Endothelial cell of umbilical vein (primary cell): ENCODE results near the gene CHSY1.

ENCODE experiments used
- EZH2 ChIP-seq: IDR thresholded peaks from 2 replicates; pipeline ENCODE4 v1.6.1; 2012; ENCODE audit warnings: borderline replicate concordance, low read depth, mild to moderate bottlenecking, moderate library complexity, low read length, inconsistent platforms; ENCODE audit not compliant: severe bottlenecking
- GATA2 ChIP-seq: IDR thresholded peaks from 2 replicates; pipeline ENCODE4 v1.7.0; 2011; ENCODE audit warnings: low read depth, mild to moderate bottlenecking, moderate library complexity, mixed read lengths, low read length; ENCODE audit not compliant: insufficient read length, insufficient read depth
- JUN ChIP-seq: IDR thresholded peaks from 2 replicates; pipeline ENCODE4 v1.6.1; 2011; ENCODE audit warnings: borderline replicate concordance, low read depth; ENCODE audit not compliant: insufficient read length, insufficient read depth
- MAX ChIP-seq: IDR thresholded peaks from 2 replicates; pipeline ENCODE4 v1.6.1; 2011; ENCODE audit not compliant: insufficient read depth, insufficient read length
- MYC ChIP-seq: IDR thresholded peaks from one replicate; pipeline ENCODE4 v1.6.1; 2011; ENCODE audit warnings: mild to moderate bottlenecking, low read depth, low read length
- POLR2A ChIP-seq: IDR thresholded peaks from 2 replicates; pipeline ENCODE4 v1.6.1; 2012; ENCODE audit warnings: low read depth, mild to moderate bottlenecking, control low read depth, low read length
- POLR2AphosphoS5 ChIP-seq: IDR thresholded peaks from 2 replicates; pipeline ENCODE4 v1.6.1; 2012; ENCODE audit warnings: low read depth, mild to moderate bottlenecking, control low read depth, low read length, moderate library complexity; ENCODE audit not compliant: insufficient read depth
- TF ChIP-seq, protein P1 (sequence below), 2 donors: IDR thresholded peaks; 1 replicate in 1 of 2; 2 replicates in 1 of 2; pipeline ENCODE4 v1.5.1; 2011; ENCODE audit warnings: low read length in 2 of 2, mild to moderate bottlenecking in 2 of 2, moderate library complexity in 2 of 2, control low read depth in 1 of 2, inconsistent platforms in 1 of 2, low read depth in 1 of 2; ENCODE audit not compliant: insufficient read depth in 1 of 2; ENCODE audit errors: extremely low read depth in 1 of 2

DNA sequence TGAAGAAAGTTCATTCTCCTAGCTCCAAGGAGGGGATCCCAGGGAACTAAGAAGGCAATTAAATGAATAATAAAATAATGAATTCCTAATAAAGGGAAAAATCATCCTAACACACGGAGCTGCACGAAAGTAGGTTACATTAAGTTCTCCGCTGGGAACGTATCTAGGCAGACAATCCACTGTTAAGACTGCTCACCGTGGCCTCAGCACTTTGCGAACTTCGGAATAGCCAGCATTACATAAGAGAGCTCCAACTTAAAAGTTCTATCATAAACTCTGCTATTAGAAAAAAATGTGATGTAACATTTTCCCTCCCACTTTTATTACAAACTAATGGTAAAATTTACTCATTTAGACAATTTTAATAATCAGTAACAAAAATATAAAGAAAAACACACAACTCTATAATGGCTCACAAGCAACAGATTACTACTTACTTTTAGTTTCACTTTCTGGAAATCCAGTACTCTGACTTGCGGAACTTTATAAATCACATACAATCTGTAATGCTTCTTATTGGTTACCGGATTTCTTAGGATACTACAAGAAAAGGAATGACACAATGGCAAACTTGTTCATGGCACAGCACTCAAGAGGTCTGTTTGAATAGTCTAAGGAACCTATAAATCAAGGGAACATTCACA is 34.7 kb upstream of the CHSY1 start:
- no peak for TF ChIP-seq POLR2A
- TF ChIP-seq, protein P1, sequence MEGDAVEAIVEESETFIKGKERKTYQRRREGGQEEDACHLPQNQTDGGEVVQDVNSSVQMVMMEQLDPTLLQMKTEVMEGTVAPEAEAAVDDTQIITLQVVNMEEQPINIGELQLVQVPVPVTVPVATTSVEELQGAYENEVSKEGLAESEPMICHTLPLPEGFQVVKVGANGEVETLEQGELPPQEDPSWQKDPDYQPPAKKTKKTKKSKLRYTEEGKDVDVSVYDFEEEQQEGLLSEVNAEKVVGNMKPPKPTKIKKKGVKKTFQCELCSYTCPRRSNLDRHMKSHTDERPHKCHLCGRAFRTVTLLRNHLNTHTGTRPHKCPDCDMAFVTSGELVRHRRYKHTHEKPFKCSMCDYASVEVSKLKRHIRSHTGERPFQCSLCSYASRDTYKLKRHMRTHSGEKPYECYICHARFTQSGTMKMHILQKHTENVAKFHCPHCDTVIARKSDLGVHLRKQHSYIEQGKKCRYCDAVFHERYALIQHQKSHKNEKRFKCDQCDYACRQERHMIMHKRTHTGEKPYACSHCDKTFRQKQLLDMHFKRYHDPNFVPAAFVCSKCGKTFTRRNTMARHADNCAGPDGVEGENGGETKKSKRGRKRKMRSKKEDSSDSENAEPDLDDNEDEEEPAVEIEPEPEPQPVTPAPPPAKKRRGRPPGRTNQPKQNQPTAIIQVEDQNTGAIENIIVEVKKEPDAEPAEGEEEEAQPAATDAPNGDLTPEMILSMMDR (IDR thresholded peaks at IDR 0.05; ENCODE audit: extremely low read depth in 1 of 2, insufficient read depth in 1 of 2, low read depth in 1 of 2, low read length in 2 of 2): no peak
- TF ChIP-seq JUN: no peak
- TF ChIP-seq MYC: no peak
- no peak for TF ChIP-seq EZH2
- no peak for TF ChIP-seq MAX
- TF ChIP-seq POLR2AphosphoS5: no peak
- no peak for TF ChIP-seq GATA2
